Naive B cell (primary cell): ENCODE results near the gene DCAF17. TPM values are rescaled to one million over a fixed set of nuclear protein-coding genes. Genes with fewer than 3 reads are reported as not detected.
"Not testable (repeated sequence)": the region's sequence is repeated elsewhere in the genome, so short reads cannot be mapped to it uniquely, and the experiment has no call there.

Experiments
- ATAC-seq, 2 donors: fragments of 150-1000 bp; cut with Tn5 transposase; 2 replicates each; pipeline ENCODE4 v1.10.0; 2021; ENCODE audit warnings: low read depth in 2 of 2, mild to moderate bottlenecking in 2 of 2, moderate library complexity in 2 of 2
- DNase-seq: peaks from one replicate; pipeline ENCODE4 v3.0.0; 2022
- H3K27ac Mint-ChIP-seq, 6 donors: one replicate each; pipeline ENCODE4 v1.8.0; 2020 to 2022; ENCODE audit warnings: mild to moderate bottlenecking in 6 of 6, mixed read lengths in 6 of 6, moderate library complexity in 5 of 6, inconsistent platforms in 2 of 6
- H3K27me3 Mint-ChIP-seq, 3 donors: one replicate each; pipeline ENCODE4 v1.8.0; 2021 to 2022; ENCODE audit warnings: mixed read lengths in 3 of 3, mild to moderate bottlenecking in 1 of 3
- H3K36me3 Mint-ChIP-seq, 2 donors: one replicate each; pipeline ENCODE4 v1.8.0; 2020 to 2022; ENCODE audit warnings: mixed read lengths in 2 of 2, inconsistent platforms in 1 of 2, mild to moderate bottlenecking in 1 of 2
- H3K4me1 Mint-ChIP-seq, 3 donors: one replicate each; pipeline ENCODE4 v1.8.0; 2020 to 2022; ENCODE audit warnings: mixed read lengths in 3 of 3, inconsistent platforms in 1 of 3, mild to moderate bottlenecking in 1 of 3, moderate library complexity in 1 of 3
- H3K4me3 Mint-ChIP-seq, 8 donors: one replicate each; pipeline ENCODE4 v1.8.0; 2020 to 2022; ENCODE audit warnings: mild to moderate bottlenecking in 8 of 8, mixed read lengths in 8 of 8, moderate library complexity in 8 of 8, inconsistent platforms in 2 of 8
- H3K9me3 Mint-ChIP-seq, 7 donors: one replicate each; pipeline ENCODE4 v1.8.0; 2020 to 2022; ENCODE audit warnings: mixed read lengths in 7 of 7, mild to moderate bottlenecking in 5 of 7, inconsistent platforms in 2 of 7, moderate library complexity in 1 of 7
- polyA plus RNA-seq, 6 donors: library from polyadenylated mRNA; unstranded; fragments of 300-500 nt; fragmentation: Illumina TruSeq; gene quantifications; one replicate each; pipeline ENCODE4 v1.2.3, GENCODE V29; 2021; ENCODE audit warnings: low read depth in 6 of 6

DCAF17 gene
- polyA plus RNA-seq, 6 donors from 2014 or later = 13.4 to 20.1 (median 17.0) TPM

GRCh38 chr2:171530859-171531258, 96.8 kb downstream of the DCAF17 start:
- not testable (repeated sequence) for DNase-seq, ATAC-seq, H3K4me3 Mint-ChIP-seq, H3K4me1 Mint-ChIP-seq, H3K36me3 Mint-ChIP-seq, H3K9me3 Mint-ChIP-seq, H3K27ac Mint-ChIP-seq
- H3K27me3 Mint-ChIP-seq = peaks cover 0 to 16% (median 11%) of the 10 kb centered on the region in 3 donors

GRCh38 chr2:171531291-171531690, 97.3 kb downstream of the DCAF17 start:
- DNase-seq = no peak
- peaks cover 4 to 8% (median 7%) of the 10 kb centered on the region in 7 donors for H3K9me3 Mint-ChIP-seq
- H3K27me3 Mint-ChIP-seq = peaks cover 0 to 16% (median 11%) of the 10 kb centered on the region in 3 donors
- H3K4me3 Mint-ChIP-seq = peak overlapping the region in 1 of 8 donors; percentile 8
- no peak for ATAC-seq
- no peaks in the 10 kb centered on the region for H3K4me1 Mint-ChIP-seq
- peaks cover 0 to 8% of the 10 kb centered on the region in 2 donors for H3K36me3 Mint-ChIP-seq
- no peak overlapping the region for H3K27ac Mint-ChIP-seq

- Mint-ChIP-seq H3K4me3 (no peak overlapping the region), H3K4me1 (no peaks in the 10 kb centered on the region), H3K27ac (no peak overlapping the region), H3K27me3 (peaks cover 0 to 16% (median 11%) of the 10 kb centered on the region in 3 donors), H3K36me3 (peaks cover 0 to 8% of the 10 kb centered on the region in 2 donors), H3K9me3 (peaks cover 4 to 8% (median 7%) of the 10 kb centered on the region in 7 donors)
- no peak for DNase-seq
- no peak for ATAC-seq
Measured at GRCh38 chr2:171531836-171532450, 97.9 kb downstream of the DCAF17 start.

- peaks cover 0 to 8% of the 10 kb centered on the region in 2 donors for H3K36me3 Mint-ChIP-seq
- H3K27me3 Mint-ChIP-seq = peaks cover 0 to 13% (median 10%) of the 10 kb centered on the region in 3 donors
- ATAC-seq = no peak
- H3K4me3 Mint-ChIP-seq = no peak overlapping the region
- peaks cover 4 to 8% (median 7%) of the 10 kb centered on the region in 7 donors for H3K9me3 Mint-ChIP-seq
- H3K27ac Mint-ChIP-seq = no peak overlapping the region
- no peaks in the 10 kb centered on the region for H3K4me1 Mint-ChIP-seq
- DNase-seq = no peak
Measured at GRCh38 chr2:171533331-171533730, 99.3 kb downstream of the DCAF17 start.

Other genes starting within 250 kb of the DCAF17 start
- gene METTL8, start 236 bp upstream of the DCAF17 start, polyA plus RNA-seq = 10 to 100 TPM; 25.9 to 70.3 (median 54.4) TPM
- gene CYBRD1, start 88.2 kb downstream of the DCAF17 start, polyA plus RNA-seq = under 1 TPM in 3 of 6 donors, not detected in 3; 0.06 to 0.50 (median 0.21) TPM